HG02943 (cell line): ENCODE measurements around the gene ZGPAT.

ENCODE experiments used
- ATAC-seq: cut with Tn5 transposase; IDR thresholded peaks from one replicate; pipeline ENCODE4 v1.9.1; 2021; ENCODE audit warnings: mild to moderate bottlenecking, low read depth, moderate library complexity; ENCODE audit not compliant: unreplicated experiment

Gene ZGPAT

DNA sequence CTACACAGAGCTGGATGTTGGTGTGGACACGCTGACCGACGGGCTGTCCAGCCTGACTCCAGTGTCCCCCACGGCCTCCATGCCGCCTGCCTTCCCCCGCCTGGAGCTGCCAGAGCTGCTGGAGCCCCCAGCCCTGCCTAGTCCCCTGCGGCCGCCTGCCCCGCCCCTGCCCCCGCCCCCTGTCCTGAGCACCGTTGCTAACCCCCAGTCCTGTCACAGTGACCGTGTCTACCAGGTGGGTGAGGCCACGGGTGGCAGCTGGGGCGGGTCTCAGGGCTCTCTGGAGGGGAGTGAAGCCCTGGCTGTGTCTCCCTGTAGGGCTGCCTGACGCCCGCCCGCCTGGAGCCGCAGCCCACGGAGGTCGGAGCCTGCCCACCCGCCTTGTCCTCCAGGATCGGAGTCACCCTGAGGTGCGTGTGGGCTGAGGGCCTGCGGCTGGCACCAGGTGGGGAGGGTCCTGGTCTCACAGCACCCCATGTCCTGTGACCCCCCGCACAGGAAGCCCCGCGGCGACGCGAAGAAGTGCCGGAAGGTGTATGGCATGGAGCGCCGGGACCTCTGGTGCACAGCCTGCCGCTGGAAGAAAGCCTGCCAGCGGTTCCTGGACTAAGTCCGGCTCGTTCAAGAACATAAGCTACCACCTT lies 34.7 kb downstream of the ZGPAT start:
- ATAC-seq, result no peak

- no peak for ATAC-seq
Observed at GRCh38 chr20:63743210-63743970, 35.6 kb downstream of the ZGPAT start.

DNA sequence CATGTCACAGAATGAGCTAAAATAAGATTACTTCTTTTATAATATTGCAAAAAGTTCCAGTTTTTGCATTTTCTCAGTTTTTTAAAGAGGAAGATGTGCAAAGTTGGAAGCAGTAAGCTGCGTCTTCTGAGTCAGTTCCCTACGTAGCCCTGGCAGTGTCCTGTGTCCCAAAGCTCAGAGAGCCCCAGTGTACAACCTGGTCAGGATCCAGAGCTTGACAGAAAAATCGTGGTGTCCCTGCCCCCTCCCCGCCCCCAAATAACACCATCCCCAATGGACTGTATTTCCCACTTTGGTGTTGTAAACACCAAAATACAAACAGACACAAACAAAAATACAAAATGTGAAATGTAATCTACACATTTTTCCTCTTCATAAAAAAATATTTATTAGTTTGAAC lies 36.3 kb downstream of the ZGPAT start:
- ATAC-seq, result no peak

- no peak for ATAC-seq
Observed at GRCh38 chr20:63744574-63745423, 37.0 kb downstream of the ZGPAT start.

- no peak for ATAC-seq
Observed at GRCh38 chr20:63745424-63745805, 37.6 kb downstream of the ZGPAT start.

DNA sequence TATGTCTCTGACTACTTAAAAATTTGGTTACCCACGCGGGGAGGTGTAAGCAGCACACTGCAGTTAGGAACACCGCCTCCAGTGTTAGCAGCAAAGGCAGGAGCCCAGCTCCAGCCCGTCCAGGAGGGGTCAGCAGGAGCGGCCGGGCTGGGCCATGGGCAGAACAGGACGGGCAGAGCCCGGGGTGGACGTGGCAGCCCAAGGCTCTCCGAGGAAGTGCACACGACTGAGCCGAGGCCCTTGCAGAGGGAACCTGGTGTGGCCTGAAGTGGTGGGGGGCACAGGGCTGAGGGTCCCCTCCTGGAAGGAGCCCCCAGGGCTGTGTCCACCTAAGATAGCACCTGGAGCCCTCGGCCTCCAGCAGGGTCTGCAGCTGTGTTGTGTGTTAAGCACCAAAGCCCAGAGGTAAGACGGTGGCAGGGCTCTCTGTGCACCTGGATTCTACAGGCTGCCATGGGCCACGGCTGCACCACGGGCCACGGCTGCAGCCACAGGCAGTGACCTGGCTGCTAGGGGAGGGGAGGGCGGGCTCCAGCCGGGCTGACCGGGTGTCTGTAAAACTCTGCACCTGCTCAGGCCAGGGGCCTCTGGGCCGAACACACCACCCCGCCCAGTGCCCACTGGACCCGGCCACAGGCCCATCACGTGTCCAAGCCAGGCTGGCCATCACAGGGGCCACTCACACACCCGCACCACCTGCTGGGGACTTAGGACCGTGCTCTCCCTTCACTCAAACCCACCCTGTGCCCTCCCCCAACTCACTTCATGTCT lies 38.3 kb downstream of the ZGPAT start:
- ATAC-seq, result no peak

GRCh38 chr20:63746751-63747315 lies 39.0 kb downstream of the ZGPAT start:
- ATAC-seq, result no peak

- ATAC-seq, result no peak
Observed at GRCh38 chr20:63747622-63748069, 39.8 kb downstream of the ZGPAT start.

DNA sequence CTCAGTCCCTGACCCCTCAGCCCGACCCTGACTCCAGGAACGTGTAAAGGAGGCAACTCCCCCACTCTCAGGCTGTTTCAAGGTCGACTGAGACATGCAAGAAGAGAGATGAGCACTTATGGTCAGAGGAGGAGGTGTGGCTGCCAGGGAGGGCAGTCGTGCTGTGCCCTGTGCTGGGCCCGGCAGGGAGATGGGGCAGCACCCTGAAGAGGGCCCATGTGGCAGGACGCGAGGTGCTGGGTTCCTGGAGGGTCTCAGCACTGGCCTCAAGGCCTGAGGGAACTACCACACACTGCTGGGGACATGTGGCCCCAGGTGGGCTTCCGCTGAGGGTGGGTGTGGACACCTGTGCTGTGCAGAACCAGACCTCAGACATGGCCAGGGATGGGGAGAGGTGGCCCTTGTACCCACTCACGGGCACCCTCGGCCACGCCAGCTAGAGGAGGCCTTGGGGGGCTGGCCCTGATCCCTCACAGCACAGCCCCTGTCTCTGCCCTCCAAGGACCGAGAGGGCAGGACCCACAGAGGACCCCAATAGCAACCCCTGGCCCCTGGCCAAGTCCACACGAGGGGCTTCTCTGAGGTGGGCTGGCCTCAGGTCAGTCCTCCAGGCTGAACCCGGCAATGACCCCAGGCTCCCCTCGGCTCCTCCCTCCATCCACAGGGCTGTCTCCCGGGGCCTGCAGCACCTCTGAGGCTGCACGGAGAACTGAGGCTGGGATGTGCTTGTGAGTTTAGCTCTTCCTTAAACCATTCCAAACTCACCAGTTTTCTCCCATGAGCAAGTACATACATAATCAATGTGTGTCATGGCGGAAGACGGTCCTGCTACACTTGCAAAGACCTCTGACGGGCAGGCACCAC lies 40.5 kb downstream of the ZGPAT start:
- no peak for ATAC-seq

GRCh38 chr20:63748934-63749270 lies 41.1 kb downstream of the ZGPAT start:
- ATAC-seq, result no peak

DNA sequence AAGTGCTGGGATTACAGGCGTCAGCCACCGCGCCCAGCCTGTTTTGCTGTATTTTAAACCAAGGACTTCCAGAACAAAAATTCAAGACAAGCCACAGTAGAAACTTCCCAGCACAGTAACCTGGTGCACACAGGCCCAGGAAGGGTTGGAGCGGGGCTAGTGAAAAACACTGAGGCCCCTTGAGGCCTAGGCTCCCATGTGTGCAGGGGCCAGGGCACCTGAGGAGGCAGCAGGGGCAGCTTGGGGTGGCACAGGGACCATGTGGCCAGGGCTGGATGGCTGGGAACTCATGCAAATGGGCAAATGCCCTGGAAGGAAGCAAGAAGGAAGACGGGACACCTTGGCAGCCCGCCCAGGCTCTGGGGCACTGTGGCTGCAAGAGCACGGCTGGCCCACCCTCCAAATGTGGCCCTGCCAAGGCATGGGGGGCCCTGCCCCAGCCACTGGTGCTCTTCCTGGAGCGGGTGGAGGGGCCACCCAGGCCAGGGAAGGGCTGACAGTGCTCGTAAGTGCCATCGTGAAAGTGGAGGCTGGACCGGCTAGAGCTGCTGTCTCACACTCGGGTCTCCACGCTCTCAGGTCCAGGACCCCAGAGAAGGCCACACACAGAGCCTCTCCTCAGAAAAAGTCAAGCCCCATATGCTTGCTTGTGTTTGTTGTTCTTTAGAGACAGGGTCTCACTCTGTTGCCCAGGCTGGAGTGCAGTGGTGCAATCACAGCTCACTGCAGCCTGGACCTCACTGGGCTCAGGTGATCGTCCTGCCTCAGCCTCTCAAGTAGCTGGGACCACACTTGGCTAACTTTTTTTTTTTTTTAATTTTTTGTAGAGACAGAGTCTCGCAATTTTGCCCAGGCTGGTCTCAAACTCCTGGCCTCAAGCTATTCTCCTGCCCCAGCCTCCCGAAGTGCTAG lies 42.0 kb downstream of the ZGPAT start:
- ATAC-seq, result no peak

DNA sequence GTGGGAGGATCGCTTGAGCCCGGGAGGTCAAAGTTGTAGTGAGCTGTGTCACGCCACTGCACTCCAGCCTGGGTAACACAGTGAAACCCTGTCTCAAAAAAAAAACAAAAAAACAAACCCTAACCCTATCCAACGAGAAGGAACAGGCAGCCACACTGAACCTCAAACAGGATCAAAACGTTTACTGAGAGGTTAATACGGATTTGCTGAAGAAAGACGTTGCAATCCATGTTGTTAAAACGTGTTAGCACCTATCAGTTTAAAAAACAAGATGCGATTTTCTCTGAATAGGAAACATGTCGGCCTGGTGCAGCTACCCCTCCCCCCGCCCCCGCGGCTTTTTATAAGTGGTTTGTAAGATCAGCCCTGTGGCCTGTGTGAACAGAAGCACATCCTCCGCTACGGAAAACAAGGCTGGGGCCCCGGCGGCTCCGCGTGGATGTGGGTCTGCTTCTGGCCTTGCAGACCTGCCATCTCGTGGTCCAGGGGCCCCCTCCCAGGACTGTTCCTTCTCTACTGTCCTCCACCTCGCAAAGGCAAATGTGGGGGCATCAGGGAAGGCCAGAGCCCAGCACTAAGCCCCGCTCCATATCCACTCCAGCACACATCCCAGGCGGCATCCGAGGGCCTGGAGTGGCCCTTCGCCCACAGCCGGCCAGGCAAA lies 43.1 kb downstream of the ZGPAT start:
- ATAC-seq, result no peak

DNA sequence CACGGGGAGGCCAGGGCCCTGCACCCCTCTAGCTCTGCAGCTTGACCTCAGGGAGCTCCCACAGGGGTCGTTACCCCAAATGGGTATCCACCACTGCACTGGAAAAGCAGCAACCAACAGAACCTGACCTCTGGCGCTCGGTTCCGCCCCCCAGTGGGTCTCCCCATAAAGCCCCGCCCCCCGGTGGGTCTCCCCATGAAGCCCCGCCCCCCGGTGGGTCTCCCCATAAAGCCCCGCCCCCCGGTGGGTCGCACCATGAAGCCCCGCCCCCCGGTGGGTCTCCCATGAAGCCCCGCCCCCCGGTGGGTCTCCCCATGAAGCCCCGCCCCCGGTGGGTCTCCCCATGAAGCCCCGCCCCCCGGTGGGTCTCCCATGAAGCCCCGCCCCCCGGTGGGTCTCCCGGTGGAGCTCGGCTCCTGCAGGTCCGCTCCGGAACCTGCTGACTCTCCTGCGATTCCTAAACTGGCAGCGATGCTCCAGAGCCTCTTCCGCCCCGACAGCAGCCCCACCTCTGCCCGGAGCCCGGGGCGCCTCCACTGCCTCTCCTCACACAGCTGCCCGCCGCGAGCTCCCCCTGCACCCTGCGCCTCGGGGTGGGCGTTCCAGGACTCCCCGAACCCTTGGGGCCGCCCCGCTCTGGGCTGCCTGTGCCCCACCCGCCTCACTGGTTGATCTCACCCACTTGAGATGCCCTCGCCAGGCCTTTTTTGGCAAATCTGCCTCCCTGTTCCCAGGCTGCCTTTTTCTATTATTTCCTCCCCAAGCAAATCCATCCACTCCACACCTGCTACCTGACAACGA lies 43.8 kb downstream of the ZGPAT start:
- ATAC-seq, result no peak

DNA sequence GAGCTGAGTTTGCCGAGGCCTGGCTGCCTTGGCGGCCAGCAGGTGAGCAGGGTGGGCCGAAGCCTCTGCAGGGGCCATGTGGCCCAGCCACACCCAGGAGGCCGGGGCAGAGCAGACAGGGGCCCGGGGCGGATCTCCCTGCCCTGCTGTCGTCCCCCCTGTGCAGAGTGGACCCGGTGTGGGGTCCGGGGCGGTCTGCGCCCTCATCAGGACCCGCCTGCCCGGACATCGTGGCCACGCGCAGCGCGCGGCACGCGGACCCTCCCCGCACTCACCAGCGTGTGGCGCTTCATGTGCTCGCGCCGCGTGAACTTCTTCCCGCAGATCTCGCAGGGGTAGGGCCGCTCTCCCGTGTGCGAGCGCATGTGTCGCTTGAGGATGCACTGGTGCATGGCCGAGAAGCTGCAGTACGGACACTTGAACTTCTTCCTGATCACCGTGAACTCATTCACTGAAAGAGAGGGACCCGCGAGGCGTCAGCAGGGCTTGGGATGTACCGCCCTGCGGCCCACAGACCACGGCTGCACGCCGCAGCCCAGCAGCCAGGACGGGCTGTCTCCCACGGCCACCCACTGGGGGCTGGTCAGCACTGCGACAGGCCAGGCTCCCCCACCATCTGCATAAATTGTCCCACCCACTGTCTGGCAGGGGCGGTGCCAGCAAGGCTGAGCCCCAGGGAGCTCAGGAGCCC lies 44.7 kb downstream of the ZGPAT start:
- no peak for ATAC-seq

DNA sequence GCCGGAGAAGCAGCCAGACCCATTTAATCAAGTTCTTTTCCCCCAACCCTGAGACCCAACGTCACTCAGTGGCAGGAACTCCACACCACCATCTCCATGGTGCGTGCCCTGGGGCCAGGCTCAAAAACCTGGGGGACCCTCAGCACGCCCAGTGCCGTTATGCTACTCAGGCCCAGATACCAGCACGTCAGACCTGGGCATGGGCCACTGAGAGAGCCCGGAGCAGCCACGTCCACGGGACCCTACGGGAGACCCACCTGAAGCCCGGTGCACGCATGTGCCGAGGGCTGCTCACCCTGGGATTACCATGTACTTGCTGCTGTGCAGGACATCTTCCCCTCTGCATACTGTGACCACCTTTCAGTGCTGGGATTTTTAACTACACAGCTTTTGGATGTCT lies 45.5 kb downstream of the ZGPAT start:
- ATAC-seq, result no peak

GRCh38 chr20:63754008-63754407 lies 46.2 kb downstream of the ZGPAT start:
- ATAC-seq, result no peak
